MCF 10A (cell line): ENCODE data around the gene ATF7. TPM values are rescaled to one million over a fixed set of nuclear protein-coding genes. Genes with fewer than 3 reads are reported as not detected.
"Not testable (repeated sequence)": the region's sequence is repeated elsewhere in the genome, so short reads cannot be mapped to it uniquely, and the experiment has no call there.

Experiments used
- BruUV-seq: library from RNA; stranded (reverse); fragments of 400-500 nt; replicated peaks from 2 replicates; lab custom pipeline; 2021; lab: Mats Ljungman, UMichigan
- CTCF ChIA-PET: fragments of 300-600 bp; sonication (Branson Sonifier 250); formaldehyde crosslinking; extraction: SDS; loops from one replicate; lab custom pipeline; 2021; ENCODE audit warnings: antibody characterized with exemption, inconsistent platforms; lab: Yijun Ruan, JAX
- POLR2A ChIA-PET: fragments of 300-600, 350-650 bp; sonication (Branson Sonifier 250); formaldehyde crosslinking; extraction: SDS; loops from one replicate; lab custom pipeline; 2020; ENCODE audit warnings: antibody characterized with exemption, inconsistent platforms; lab: Yijun Ruan, JAX
- DNase-seq: peaks from one replicate; pipeline ENCODE4 v3.0.0-alpha.2; 2018; ENCODE audit not compliant: unreplicated experiment
- H3K27ac Mint-ChIP-seq: one replicate; pipeline ENCODE4 v1.8.0; 2022; ENCODE audit warnings: mild to moderate bottlenecking, low read depth, mixed read lengths; ENCODE audit not compliant: unreplicated experiment
- H3K27me3 Mint-ChIP-seq: one replicate; pipeline ENCODE4 v1.8.0; 2022; ENCODE audit warnings: mixed read lengths; ENCODE audit not compliant: insufficient read depth, unreplicated experiment
- H3K36me3 Mint-ChIP-seq: one replicate; pipeline ENCODE4 v1.8.0; 2022; ENCODE audit warnings: mild to moderate bottlenecking, moderate library complexity, mixed read lengths; ENCODE audit not compliant: insufficient read depth, unreplicated experiment
- H3K4me1 Mint-ChIP-seq: one replicate; pipeline ENCODE4 v1.8.0; 2022; ENCODE audit warnings: mixed read lengths; ENCODE audit not compliant: insufficient read depth, unreplicated experiment
- H3K4me3 Mint-ChIP-seq: one replicate; pipeline ENCODE4 v1.8.0; 2022; ENCODE audit warnings: mild to moderate bottlenecking, moderate library complexity, mixed read lengths; ENCODE audit not compliant: unreplicated experiment
- H3K9me3 Mint-ChIP-seq: one replicate; pipeline ENCODE4 v1.8.0; 2022; ENCODE audit warnings: mixed read lengths; ENCODE audit not compliant: unreplicated experiment
- CTCF ChIP-seq: fragments of 200-600 bp; IDR thresholded peaks from one replicate; pipeline ENCODE4 v1.8.0; 2022; ENCODE audit warnings: antibody characterized with exemption, mild to moderate bottlenecking; ENCODE audit not compliant: unreplicated experiment
- intact Hi-C: fragments of 100-400 bp; cut with micrococcal nuclease; formaldehyde crosslinking; loops from 2 replicates; pipeline ENCODE4 v1.14.1; 2022
- total RNA-seq: library from RNA; stranded (reverse); gene quantifications from 2 replicates; pipeline ENCODE4 v1.2.3, GENCODE V29; 2022

Gene ATF7
- total RNA-seq, 1 experiment from 2014 or later = 40.8 TPM

GRCh38 chr12:53653595-53653994 is 27.4 kb upstream of the ATF7 start:
- ChIA-PET POLR2A (no interaction called here), CTCF (no interaction called here)
- Mint-ChIP-seq H3K27ac (no peak overlapping the region), H3K4me1 (peaks cover 4% of the 10 kb centered on the region), H3K36me3 (no peaks in the 10 kb centered on the region), H3K9me3 (no peaks in the 10 kb centered on the region), H3K27me3 (no peaks in the 10 kb centered on the region), H3K4me3 (no peak overlapping the region)
- DNase-seq = no peak
- intact Hi-C loops = no loop called here
- no TSS peak for BruUV-seq
- TF ChIP-seq CTCF = no peak

- Mint-ChIP-seq H3K27me3 (no peaks in the 10 kb centered on the region), H3K4me1 (no peaks in the 10 kb centered on the region), H3K9me3 (no peaks in the 10 kb centered on the region), H3K36me3 (no peaks in the 10 kb centered on the region), H3K27ac (no peak overlapping the region), H3K4me3 (no peak overlapping the region)
- CTCF ChIA-PET = no interaction called here
- POLR2A ChIA-PET = interaction anchor here (0.6 to 1.1 kb wide), 2 partner anchors 19 to 29 kb away, joined by 3 to 7 read pairs; no protein-coding TSS in a partner anchor
- no TSS peak for BruUV-seq
- intact Hi-C loops = no loop called here
- no peak for DNase-seq
- no peak for TF ChIP-seq CTCF
Measured at GRCh38 chr12:53652366-53652765, 26.2 kb upstream of the ATF7 start.

GRCh38 chr12:53651737-53652136 is 25.6 kb upstream of the ATF7 start:
- no peak for TF ChIP-seq CTCF
- BruUV-seq = no TSS peak
- Mint-ChIP-seq H3K27me3 (no peaks in the 10 kb centered on the region), H3K4me3 (no peak overlapping the region), H3K27ac (no peak overlapping the region), H3K36me3 (no peaks in the 10 kb centered on the region), H3K4me1 (no peaks in the 10 kb centered on the region), H3K9me3 (no peaks in the 10 kb centered on the region)
- no peak for DNase-seq
- CTCF ChIA-PET = interaction anchor here (0.7 to 1.0 kb wide), 3 partner anchors 17 to 143 kb away, joined by 3 to 8 read pairs (median 5); no protein-coding TSS in a partner anchor
- POLR2A ChIA-PET = interaction anchor here (0.9 to 1.1 kb wide), 2 partner anchors 28 to 34 kb away, joined by 3 to 7 read pairs; no protein-coding TSS in a partner anchor
- intact Hi-C loops = no loop called here

- CTCF ChIA-PET, BruUV-seq, H3K9me3 Mint-ChIP-seq, H3K4me1 Mint-ChIP-seq, H3K4me3 Mint-ChIP-seq, H3K36me3 Mint-ChIP-seq, H3K27me3 Mint-ChIP-seq, DNase-seq, H3K27ac Mint-ChIP-seq, POLR2A ChIA-PET, intact Hi-C loops: not testable (repeated sequence)
Measured at GRCh38 chr12:53646300-53646699, 20.1 kb upstream of the ATF7 start.

- no peak overlapping the region for H3K4me3 Mint-ChIP-seq
- ChIA-PET POLR2A (no interaction called here), CTCF (interaction anchor here (0.6 kb wide), 1 partner anchor 109 kb away, joined by 3 read pairs; no protein-coding TSS in a partner anchor)
- no peak for DNase-seq
- BruUV-seq = no TSS peak
- H3K27me3 Mint-ChIP-seq = no peaks in the 10 kb centered on the region
- no peaks in the 10 kb centered on the region for H3K36me3 Mint-ChIP-seq
- no peaks in the 10 kb centered on the region for H3K9me3 Mint-ChIP-seq
- no peak overlapping the region for H3K27ac Mint-ChIP-seq
- intact Hi-C loops = no loop called here
- H3K4me1 Mint-ChIP-seq = no peaks in the 10 kb centered on the region
- TF ChIP-seq CTCF = no peak
Measured at GRCh38 chr12:53645165-53645564, 19.0 kb upstream of the ATF7 start.
